Muscle layer of colon (tissue), 2 donors: ENCODE measurements around the gene IQGAP1.

ENCODE experiments used
- H3K27ac ChIP-seq: one replicate; pipeline ENCODE4 v1.7.0; 2013; ENCODE audit warnings: low read depth, mild to moderate bottlenecking, low read length, moderate library complexity
- H3K27me3 ChIP-seq, 2 donors: one replicate each; pipeline ENCODE4 v1.7.0; 2013; ENCODE audit warnings: low read length in 2 of 2, mild to moderate bottlenecking in 2 of 2; ENCODE audit not compliant: insufficient read depth in 2 of 2, control insufficient read depth in 1 of 2
- H3K36me3 ChIP-seq: one replicate; pipeline ENCODE4 v1.7.0; 2013; ENCODE audit warnings: mild to moderate bottlenecking, low read length; ENCODE audit not compliant: insufficient read depth
- H3K4me1 ChIP-seq: one replicate; pipeline ENCODE4 v1.7.0; 2013; ENCODE audit warnings: mild to moderate bottlenecking, low read length; ENCODE audit not compliant: insufficient read depth
- H3K4me3 ChIP-seq, 2 donors: one replicate each; pipeline ENCODE4 v1.7.0; 2013; ENCODE audit warnings: low read length in 2 of 2, low read depth in 1 of 2, mild to moderate bottlenecking in 1 of 2, moderate library complexity in 1 of 2
- H3K9ac ChIP-seq: one replicate; pipeline ENCODE4 v1.7.0; 2013; ENCODE audit warnings: low read length
- H3K9me3 ChIP-seq: one replicate; pipeline ENCODE4 v1.7.0; 2013; ENCODE audit warnings: mild to moderate bottlenecking, low read length
- donor health status: abdominal sarcoma.
- donor health status: Adenocarcinoma of cecum.

The IQGAP1 gene

DNA sequence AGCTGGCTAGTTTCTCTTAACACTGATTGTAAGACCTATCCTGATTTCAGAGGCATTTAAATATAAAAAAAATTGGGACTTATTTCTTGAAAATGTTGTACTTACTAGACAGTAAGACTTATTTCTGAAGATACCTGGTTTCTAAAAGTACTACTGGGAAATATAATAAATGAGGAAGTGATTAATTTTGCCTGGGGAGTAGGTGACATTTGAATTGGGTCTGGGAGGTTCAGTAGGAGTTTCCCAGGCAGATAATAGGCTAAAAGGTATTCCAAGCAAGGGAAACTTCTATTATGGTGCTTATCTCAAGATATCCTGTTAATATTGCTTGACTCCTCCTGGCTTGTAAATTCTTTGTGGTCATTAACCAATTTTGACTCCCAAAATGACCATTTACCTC, 6.5 kb upstream of the IQGAP1 start:
- Histone ChIP-seq H3K27ac (no peak overlapping the region), H3K9ac (no peak overlapping the region), H3K27me3 (no peaks in the 10 kb centered on the region), H3K4me1 (no peaks in the 10 kb centered on the region), H3K4me3 (no peak overlapping the region), H3K36me3 (no peaks in the 10 kb centered on the region), H3K9me3 (no peaks in the 10 kb centered on the region)

DNA sequence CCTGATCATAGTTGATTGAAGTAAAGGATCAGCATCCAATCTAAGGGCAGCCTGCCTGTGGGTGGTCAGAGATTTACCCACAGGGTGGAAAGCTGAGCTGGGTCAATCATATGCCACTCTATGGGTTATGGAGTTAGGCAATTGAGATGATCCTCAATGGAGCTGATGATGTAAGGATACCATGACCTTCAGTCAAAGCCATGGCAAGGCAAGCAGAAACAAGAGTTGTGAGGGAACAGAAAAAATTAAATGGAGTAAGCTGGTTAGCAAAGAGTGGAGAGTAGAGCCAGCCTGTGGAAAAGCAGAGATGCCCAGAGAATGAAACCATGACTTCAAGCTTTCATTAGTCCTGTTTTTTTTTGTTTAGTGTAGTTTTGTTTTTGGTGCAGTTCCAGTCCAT, 5.7 kb upstream of the IQGAP1 start:
- Histone ChIP-seq H3K4me1 (no peaks in the 10 kb centered on the region), H3K4me3 (no peak overlapping the region), H3K9ac (no peak overlapping the region), H3K27ac (no peak overlapping the region), H3K9me3 (no peaks in the 10 kb centered on the region), H3K36me3 (no peaks in the 10 kb centered on the region), H3K27me3 (no peaks in the 10 kb centered on the region)

GRCh38 chr15:90386221-90386620, 1.8 kb upstream of the IQGAP1 start:
- H3K27ac ChIP-seq: no peak overlapping the region
- H3K27me3 ChIP-seq: no peaks in the 10 kb centered on the region
- H3K4me1 ChIP-seq: peaks cover 22% of the 10 kb centered on the region

DNA sequence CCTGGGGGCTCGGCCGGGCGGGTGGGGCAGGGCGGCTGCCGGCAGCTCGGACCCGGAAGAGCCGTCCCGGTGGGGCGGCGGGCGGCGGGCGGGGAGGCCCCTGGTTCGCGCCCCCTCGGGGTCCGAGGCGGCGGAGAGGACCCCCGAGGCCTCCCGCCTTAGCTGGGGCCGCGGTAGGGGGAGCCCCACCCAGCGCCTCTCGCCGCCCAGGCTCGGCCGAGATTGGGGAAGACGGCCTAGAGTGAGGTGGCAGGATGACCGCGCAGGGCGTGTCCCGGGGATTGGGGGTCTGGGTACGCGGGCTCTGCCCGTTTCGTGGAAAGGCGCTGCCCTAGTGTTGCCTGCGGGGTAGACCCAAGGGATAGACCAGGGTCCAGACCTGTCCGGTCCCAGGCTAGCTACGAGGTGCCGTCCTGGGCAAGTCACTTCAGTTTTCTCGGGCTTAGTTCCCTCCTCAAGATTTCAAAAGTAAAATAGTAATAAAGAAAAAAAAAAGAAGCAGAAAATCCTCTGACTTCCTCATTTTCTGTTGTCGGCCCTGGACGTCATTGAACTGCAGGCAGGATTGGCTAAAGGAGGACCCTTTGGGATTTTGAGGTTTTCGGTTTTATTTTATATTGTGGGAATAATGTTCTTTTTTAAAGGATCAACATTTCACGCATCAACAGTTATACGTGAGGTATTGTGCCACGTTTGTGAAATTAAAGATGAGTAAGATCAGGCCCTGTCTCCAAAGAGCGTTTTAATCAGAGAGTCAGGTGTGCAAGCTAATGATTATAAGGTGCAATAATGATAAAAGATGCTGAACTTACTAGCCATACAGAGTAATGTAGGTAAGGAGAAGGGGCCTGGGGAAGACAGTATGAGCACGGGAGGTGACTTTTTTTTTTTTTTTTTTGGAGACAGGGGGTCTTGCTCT, 679 bp downstream of the IQGAP1 start:
- H3K36me3 ChIP-seq: peaks cover 12% of the 10 kb centered on the region
- H3K9me3 ChIP-seq: no peaks in the 10 kb centered on the region
- H3K27me3 ChIP-seq: no peaks in the 10 kb centered on the region
- peak overlapping the region; percentile 80 for H3K9ac ChIP-seq
- peak overlapping the region; percentile 97 for H3K27ac ChIP-seq
- peak overlapping the region; percentile 67 to 88 for H3K4me3 ChIP-seq
- peaks cover 42% of the 10 kb centered on the region for H3K4me1 ChIP-seq

More at GRCh38 chr15:90386221-90386620, 1.8 kb upstream of the IQGAP1 start:
- Histone ChIP-seq H3K9me3 (no peaks in the 10 kb centered on the region), H3K9ac (no peak overlapping the region), H3K36me3 (peaks cover 8% of the 10 kb centered on the region), H3K4me3 (no peak overlapping the region)

GRCh38 chr15:90389513-90389912, 1.5 kb downstream of the IQGAP1 start:
- no peaks in the 10 kb centered on the region for H3K27me3 ChIP-seq
- peaks cover 12% of the 10 kb centered on the region for H3K36me3 ChIP-seq
- H3K4me1 ChIP-seq: peaks cover 50% of the 10 kb centered on the region
- H3K27ac ChIP-seq: peak overlapping the region; percentile 97
- H3K4me3 ChIP-seq: peak overlapping the region; percentile 67 to 88
- H3K9me3 ChIP-seq: no peaks in the 10 kb centered on the region
- peak overlapping the region; percentile 80 for H3K9ac ChIP-seq

DNA sequence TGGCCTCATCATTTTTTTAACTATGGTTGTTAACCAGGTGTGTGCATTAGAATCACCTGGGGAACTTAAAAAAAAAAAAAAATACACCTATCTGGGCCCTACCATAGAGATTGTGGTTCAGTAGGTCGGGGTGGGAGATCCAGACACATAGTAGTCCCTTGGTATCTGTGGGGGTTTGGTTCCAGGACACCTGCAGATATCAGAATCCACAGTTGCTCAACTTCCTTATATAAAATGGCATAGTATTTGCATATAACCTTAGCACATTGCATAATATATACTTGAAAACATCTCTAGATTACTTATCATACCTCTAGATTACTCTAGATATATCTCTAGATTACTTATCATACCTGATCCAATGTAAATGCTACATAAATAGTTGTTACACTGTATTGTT, 5.0 kb downstream of the IQGAP1 start:
- Histone ChIP-seq H3K9ac (no peak overlapping the region), H3K36me3 (peaks cover 15% of the 10 kb centered on the region), H3K4me3 (no peak overlapping the region), H3K27ac (no peak overlapping the region), H3K9me3 (no peaks in the 10 kb centered on the region), H3K27me3 (no peaks in the 10 kb centered on the region), H3K4me1 (peaks cover 65% of the 10 kb centered on the region)

- Histone ChIP-seq H3K9me3 (no peaks in the 10 kb centered on the region), H3K27me3 (no peaks in the 10 kb centered on the region), H3K4me1 (peaks cover 72% of the 10 kb centered on the region), H3K9ac (no peak overlapping the region), H3K27ac (no peak overlapping the region), H3K36me3 (peaks cover 15% of the 10 kb centered on the region), H3K4me3 (no peak overlapping the region)
These were observed 6.0 kb downstream of the IQGAP1 start for GRCh38 chr15:90394074-90394473.

DNA sequence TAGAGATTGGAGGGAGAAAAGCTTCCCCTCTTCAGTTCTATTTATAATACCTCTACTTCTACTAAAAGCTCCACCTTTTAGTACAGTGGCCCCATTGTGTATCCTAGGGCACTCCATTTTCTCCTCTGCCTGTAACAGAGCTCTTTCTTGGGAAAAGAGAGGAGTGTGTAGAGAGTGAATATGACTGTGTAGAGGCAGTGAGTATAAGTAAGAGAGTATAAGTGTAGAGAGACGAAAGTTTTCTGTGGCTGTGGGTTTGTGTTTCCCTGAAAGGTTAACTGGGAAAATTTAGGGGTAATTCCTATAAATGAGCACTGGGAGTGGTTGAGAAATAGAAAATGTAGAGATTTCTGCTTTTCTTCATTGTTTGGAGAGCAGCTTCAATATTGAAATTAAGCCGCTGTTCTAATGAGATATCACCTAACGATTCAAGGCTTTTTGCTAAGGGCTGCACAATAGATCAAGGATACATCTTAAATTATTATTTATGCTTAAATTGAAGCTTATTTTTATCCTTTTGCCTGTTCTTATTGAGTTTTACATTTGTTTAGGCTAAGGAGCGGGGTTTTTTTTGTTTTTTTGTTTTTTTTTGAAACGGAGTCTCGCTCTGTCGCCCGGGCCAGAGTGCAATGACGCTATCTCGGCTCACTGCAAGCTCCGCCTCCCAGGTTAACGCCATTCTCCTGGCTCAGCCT, 6.9 kb downstream of the IQGAP1 start:
- Histone ChIP-seq H3K9me3 (no peaks in the 10 kb centered on the region), H3K27me3 (no peaks in the 10 kb centered on the region), H3K9ac (no peak overlapping the region), H3K4me1 (peaks cover 75% of the 10 kb centered on the region), H3K36me3 (peaks cover 15% of the 10 kb centered on the region), H3K27ac (no peak overlapping the region), H3K4me3 (no peak overlapping the region)

DNA sequence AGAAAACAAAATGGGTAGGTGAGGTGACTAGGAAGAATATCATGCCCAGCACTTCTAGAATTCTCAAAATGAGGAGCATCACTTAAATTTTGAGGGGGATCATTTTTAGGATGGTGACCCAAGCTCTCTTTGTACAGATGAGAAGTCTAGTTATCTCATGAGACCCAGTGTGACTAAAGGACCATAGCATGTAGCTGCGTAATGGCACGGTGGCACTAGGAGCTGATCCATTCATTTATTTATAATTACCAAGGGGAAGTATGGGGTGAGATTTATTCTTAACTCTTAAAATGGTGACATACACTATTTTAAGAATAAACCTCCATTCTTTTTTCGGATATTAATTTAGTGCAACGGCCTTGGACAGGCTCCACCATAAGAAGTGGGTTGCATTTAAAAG, 8.3 kb downstream of the IQGAP1 start:
- Histone ChIP-seq H3K27me3 (no peaks in the 10 kb centered on the region), H3K4me3 (no peak overlapping the region), H3K36me3 (peaks cover 7% of the 10 kb centered on the region), H3K9me3 (no peaks in the 10 kb centered on the region), H3K27ac (no peak overlapping the region), H3K4me1 (peaks cover 72% of the 10 kb centered on the region), H3K9ac (no peak overlapping the region)

DNA sequence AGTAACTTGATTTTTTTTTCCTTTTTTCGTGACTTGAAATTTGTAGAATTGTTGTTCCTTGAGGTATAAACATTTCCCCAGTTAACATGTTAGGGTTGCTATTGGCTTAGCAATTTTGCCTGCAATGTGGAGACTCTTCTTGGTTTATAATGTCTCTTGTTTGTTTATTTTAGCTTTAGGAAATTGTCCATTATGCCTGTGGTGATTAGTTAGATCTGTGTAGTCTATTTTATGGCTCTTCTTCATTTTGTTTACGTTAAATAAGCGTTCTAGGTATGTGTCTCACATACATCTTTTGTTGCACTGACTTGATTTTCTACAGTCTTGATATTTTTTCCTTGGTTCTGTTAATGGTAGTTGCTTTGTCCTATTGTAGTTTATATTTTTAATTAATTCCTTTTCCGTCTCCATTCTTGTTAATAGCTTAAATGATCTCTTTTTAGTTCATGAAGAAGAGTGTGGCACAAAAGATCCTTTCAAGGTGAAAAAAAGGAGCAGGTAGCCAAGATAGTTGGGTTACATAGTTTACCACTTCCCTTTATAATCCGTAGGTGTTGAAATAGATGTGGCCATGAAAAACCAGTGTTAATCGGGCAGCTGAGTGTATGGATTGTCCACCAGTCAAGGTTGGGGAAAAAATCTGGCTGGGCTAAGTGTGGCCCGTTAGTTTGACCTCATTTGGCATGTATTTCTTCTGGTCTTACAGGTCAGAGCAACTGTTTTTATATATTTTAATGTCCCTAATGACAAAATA, 12.1 kb downstream of the IQGAP1 start:
- peak overlapping the region; percentile 5 to 39 for H3K4me3 ChIP-seq
- peaks cover 3% of the 10 kb centered on the region for H3K36me3 ChIP-seq
- no peaks in the 10 kb centered on the region for H3K9me3 ChIP-seq
- peaks cover 65% of the 10 kb centered on the region for H3K4me1 ChIP-seq
- H3K27me3 ChIP-seq: no peaks in the 10 kb centered on the region
- no peak overlapping the region for H3K9ac ChIP-seq
- peak overlapping the region; percentile 90 for H3K27ac ChIP-seq

DNA sequence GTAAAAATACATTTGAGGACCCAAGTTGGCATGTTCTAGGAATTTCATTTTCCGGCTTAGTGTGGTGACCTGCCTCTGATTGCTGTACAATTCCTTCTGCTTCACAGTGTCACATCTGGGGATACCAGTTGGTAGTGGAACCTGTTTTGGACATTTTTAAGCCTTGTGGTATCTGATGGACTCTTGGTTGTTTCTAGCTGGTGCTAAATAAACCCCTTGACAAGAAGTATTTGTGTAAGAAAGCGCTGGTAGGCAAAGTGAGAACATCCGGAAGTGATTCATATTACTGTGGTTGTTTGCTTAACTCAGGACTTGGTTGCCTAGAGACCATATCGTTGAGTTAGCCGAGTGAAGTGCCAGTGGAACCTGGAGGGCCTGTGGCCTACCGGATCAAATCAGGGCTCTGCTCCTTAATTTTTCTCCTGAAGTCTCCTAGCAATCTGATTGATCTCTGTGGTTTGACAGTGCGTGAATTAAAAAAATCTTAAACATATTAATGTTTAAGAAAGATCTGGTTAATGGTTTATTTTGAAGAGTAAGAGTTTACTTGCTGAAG, 12.8 kb downstream of the IQGAP1 start:
- Histone ChIP-seq H3K27me3 (no peaks in the 10 kb centered on the region), H3K4me3 (peak overlapping the region; percentile 5 to 39), H3K9me3 (no peaks in the 10 kb centered on the region), H3K27ac (peak overlapping the region; percentile 90), H3K9ac (peak overlapping the region; percentile 5), H3K36me3 (no peaks in the 10 kb centered on the region), H3K4me1 (peaks cover 68% of the 10 kb centered on the region)
